A375 (cell line): Measurements from ENCODE around the gene FBXL20. TPM values are rescaled to one million over a fixed set of nuclear protein-coding genes. Genes with fewer than 3 reads are reported as not detected.

ENCODE experiments used
- total RNA-seq: library from RNA; depleted of rRNA; stranded (reverse); fragments of >200 nt; shearing (Covaris generic); gene quantifications from 2 replicates; pipeline ENCODE4 v1.2.3, GENCODE V29; 2014; rRNA removed

FBXL20 gene, protein sequence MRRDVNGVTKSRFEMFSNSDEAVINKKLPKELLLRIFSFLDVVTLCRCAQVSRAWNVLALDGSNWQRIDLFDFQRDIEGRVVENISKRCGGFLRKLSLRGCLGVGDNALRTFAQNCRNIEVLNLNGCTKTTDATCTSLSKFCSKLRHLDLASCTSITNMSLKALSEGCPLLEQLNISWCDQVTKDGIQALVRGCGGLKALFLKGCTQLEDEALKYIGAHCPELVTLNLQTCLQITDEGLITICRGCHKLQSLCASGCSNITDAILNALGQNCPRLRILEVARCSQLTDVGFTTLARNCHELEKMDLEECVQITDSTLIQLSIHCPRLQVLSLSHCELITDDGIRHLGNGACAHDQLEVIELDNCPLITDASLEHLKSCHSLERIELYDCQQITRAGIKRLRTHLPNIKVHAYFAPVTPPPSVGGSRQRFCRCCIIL
- total RNA-seq: 8.2 and 13.2 TPM in 2 replicates

DNA sequence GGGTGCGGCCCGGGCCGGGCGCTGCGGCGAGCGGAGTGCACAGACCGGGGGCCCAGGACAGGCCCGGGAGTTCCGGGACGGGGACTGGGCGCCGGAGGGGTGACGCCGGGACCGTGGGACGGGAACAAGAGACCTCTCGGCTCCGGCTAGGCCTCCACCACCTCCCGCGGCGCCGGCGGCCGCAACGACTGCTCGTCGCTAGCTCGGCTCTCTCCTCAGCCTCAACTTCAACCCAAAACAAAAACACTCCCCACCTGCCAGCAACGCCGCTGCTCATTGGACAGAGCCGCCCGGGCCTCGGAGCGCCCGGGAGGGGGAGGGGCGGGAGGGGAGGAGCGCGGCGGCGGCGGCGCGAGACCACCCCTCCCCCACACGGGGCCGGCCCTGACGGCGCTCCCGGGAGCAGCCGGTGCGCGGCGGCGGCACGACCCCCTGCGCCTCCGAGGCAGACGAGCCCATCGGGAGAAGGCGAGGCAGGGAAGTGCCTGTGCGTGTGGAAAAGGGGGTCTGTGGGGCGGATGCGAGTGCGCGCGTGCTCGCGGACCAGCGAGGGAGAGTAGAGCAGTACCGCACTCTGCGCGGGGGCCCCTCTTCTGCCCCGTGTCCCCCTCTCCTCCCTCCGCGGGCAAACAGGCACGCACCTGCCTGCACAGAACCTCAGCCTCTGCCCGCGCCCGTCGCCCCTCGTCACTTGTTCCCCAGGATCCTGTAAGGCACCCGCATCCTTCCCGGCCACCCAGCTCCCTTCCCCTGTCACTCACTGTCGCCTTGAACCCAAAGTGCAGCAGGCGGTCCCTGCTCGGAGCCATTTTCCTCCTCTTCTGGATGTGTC, at the start of gene FBXL20:
FBXL20 (minus strand) TSS at position 215 of the 832 bp plus-strand sequence. CDS start 224 bp downstream, outside the sequence.

DNA sequence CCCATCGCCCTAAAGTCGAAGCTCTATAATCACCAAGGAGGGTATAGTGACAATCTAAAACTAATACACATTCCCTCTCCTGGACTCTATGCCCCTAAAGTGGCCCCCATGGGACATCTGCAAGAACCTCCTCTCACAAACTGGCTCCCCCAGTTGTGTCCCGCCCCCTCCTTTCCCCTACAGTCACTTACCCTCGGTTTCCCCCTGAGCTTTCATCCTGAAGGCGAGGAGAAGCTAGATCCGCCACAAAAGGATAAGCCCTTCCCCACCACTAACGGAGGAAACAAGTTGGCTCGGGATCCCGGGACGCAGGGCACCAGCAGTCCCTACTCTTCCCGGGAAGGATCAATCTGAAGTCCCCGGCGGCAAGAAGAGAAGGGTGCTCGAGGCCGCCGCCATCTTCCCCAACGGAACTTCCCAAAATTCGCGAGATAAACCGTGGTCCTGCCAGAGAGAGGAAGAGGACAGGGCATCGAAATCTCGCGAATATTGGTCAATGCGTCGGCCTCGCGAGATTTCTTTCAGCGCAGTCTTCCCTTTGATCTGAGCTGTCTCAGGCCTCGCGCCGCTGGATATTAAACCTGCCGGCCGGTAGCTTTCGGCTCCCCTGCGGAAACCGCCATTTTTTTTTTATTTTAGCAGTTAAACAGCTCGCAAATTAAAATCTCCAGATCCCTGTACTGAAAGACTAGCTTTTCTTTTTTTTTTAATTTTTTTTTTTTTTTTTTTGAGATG, 49.6 kb upstream of the FBXL20 start, which contains the start of gene MED1:
MED1 (minus strand) TSS at position 417 of the 735 bp plus-strand sequence; CDS start at position 216, 201 bp downstream.

DNA sequence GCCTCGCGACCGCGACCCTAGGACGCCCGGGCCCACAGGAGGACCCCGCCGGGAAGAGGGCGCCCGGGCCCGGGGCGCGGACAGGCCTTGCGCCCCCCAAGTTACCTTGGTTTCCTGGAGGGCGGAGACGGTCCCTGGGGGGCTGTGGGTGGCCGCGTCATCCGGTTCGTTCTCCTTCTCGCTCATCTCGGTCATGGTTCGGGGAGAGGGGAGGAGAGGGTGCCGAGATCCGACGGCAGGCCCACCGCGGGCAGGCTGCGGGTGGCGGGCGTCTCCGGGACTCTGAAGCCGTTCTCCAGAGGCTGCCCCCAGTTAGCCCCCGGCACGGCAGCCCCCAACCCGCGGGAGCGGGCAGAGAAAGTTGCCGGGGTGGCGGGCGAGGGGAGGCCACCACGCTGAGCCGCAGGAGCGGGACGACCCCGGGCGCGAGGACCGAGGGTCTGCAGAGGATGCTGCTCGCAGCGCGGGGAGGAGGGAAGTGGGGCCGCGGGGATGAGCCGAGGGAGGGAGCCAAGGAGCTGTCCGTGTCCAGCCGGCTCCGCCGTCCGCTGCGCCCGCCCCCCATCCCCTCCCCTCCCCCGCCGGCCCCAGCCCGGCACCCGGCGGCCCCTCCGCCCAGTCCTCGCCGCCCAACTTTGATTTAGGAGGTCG, 176.0 kb downstream of the FBXL20 start, which contains the start of gene STAC2:
STAC2 (minus strand) TSS at position 638 of the 651 bp plus-strand sequence; CDS start at position 195, 443 bp downstream.

Other genes with a start within 250 kb of the FBXL20 start
- under 0.01 and 0.05 TPM in 2 replicates for gene PLXDC1, start 250.0 kb downstream of the FBXL20 start, total RNA-seq
- not detected in 2 replicates for gene ARL5C, start 235.5 kb downstream of the FBXL20 start, total RNA-seq
- 4.0 and 4.7 TPM in 2 replicates for gene CACNB1, start 204.0 kb downstream of the FBXL20 start, total RNA-seq
- gene RPL19, start 201.3 kb downstream of the FBXL20 start, total RNA-seq: 4,653 and 5,084 TPM in 2 replicates
- gene STAC2, start 175.7 kb downstream of the FBXL20 start, total RNA-seq: 0.21 TPM in 1 of 2 replicates, not detected in the other
- 27.1 and 29.2 TPM in 2 replicates for gene MED1, start 49.6 kb upstream of the FBXL20 start, total RNA-seq
- 45.3 and 48.8 TPM in 2 replicates for gene CDK12, start 59.9 kb upstream of the FBXL20 start, total RNA-seq
- gene NEUROD2, start 206.3 kb upstream of the FBXL20 start, total RNA-seq: not detected in 2 replicates
- gene PPP1R1B, start 225.3 kb upstream of the FBXL20 start, total RNA-seq: 1.4 TPM in 2 replicates
- 37.3 and 37.7 TPM in 2 replicates for gene STARD3, start 235.5 kb upstream of the FBXL20 start, total RNA-seq